OCI-LY3 (cell line): ENCODE results near the gene OLA1.

Source experiments
- EZH2phosphoT487 ChIP-seq: fragments of 200-600 bp; shearing (Covaris generic); IDR thresholded peaks from 2 replicates; pipeline ENCODE4 v1.6.1; 2018; ENCODE audit warnings: antibody characterized with exemption, mixed run types, low read depth
- TF ChIP-seq, protein P1 (sequence below): fragments of 200-600, 300-600 bp; sonication (generic); IDR thresholded peaks from 2 replicates; pipeline ENCODE4 v1.5.1; 2014; ENCODE audit warnings: antibody characterized with exemption, low read length, low read depth

DNA sequence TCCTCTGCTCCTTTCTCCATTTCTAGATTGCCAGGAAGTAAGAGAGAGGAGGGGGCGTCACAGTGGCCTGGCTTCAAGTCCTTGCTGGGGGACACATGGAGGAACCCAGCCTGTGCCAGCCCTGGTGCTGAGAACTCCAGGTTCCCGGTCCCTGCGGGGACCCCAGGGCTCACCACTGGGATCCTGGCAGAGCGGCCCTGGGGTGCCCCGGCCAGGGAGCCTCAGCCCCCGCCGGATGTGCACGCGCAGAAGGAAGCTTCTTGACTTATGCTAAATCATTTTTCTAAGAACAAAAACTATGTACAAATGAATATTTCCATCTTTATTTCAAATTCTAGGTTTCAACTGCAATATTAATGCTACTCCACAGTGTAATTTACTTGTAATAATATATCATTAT lies 200.6 kb downstream of the OLA1 start:
- TF ChIP-seq, protein P1, sequence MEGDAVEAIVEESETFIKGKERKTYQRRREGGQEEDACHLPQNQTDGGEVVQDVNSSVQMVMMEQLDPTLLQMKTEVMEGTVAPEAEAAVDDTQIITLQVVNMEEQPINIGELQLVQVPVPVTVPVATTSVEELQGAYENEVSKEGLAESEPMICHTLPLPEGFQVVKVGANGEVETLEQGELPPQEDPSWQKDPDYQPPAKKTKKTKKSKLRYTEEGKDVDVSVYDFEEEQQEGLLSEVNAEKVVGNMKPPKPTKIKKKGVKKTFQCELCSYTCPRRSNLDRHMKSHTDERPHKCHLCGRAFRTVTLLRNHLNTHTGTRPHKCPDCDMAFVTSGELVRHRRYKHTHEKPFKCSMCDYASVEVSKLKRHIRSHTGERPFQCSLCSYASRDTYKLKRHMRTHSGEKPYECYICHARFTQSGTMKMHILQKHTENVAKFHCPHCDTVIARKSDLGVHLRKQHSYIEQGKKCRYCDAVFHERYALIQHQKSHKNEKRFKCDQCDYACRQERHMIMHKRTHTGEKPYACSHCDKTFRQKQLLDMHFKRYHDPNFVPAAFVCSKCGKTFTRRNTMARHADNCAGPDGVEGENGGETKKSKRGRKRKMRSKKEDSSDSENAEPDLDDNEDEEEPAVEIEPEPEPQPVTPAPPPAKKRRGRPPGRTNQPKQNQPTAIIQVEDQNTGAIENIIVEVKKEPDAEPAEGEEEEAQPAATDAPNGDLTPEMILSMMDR: no peak
- TF ChIP-seq EZH2phosphoT487: no peak
